ENCODE data around the gene IPCEF1.

DNA sequence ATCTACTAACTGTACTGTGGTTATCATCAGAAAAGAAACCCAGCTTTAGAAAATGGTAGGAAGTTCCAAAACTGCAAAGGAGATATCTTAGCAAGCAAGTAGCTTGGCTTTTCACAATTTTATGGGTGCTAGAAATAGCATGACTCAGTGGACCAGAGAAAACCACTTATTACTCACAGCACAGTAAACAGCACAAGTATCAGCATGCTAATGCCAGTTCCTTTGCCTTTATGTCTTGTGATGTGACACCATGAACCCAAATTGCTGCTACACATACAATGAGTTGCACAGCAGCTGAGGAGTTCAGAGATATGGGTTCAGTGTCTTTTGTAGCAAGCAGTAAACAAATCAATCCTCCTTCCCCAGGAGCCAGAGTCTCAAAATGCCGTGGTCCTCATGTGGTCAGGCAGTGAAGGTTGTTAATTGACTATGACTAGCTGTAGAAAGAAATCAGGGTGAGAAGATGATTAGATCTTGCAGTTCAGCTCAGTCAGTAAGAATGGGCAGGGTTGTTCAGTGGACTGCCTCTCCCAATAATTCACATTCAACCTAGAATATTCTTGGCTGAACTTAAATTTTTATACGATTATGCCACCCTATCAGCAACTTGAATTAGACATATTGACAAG, 244.3 kb downstream of the IPCEF1 start:
- no peak for TF ChIP-seq CTCF (IDR thresholded peaks at IDR 0.05)
- TF ChIP-seq POLR2A (IDR thresholded peaks at IDR 0.05), result no peak

Data from testis (tissue), 2 donors.